Adrenal gland (tissue), 5 donors: ENCODE data around the gene OR6C70.

Source experiments
- POLR2A ChIP-seq, 2 donors: fragments of 450-650 bp; IDR thresholded peaks; one replicate each; pipeline ENCODE4 v1.6.1; 2017; ENCODE audit warnings: antibody characterized with exemption in 2 of 2, mild to moderate bottlenecking in 2 of 2, moderate library complexity in 1 of 2
- TF ChIP-seq, protein P1 (sequence below), 6 experiments: fragments of 450-650 bp in 4 of 6; fragments of 200-600 bp in 2 of 6; sonication (generic) in 1 of 6; IDR thresholded peaks; 1 replicate in 5 of 6; 2 replicates in 1 of 6; pipeline versions ENCODE4 v1.5.1 to v1.8.0; 2016 to 2021; ENCODE audit warnings: antibody characterized with exemption in 6 of 6, mild to moderate bottlenecking in 2 of 6, moderate library complexity in 1 of 6
- donor health status: DM: no; HTN: no; CAD: no.

- TF ChIP-seq, protein P1, sequence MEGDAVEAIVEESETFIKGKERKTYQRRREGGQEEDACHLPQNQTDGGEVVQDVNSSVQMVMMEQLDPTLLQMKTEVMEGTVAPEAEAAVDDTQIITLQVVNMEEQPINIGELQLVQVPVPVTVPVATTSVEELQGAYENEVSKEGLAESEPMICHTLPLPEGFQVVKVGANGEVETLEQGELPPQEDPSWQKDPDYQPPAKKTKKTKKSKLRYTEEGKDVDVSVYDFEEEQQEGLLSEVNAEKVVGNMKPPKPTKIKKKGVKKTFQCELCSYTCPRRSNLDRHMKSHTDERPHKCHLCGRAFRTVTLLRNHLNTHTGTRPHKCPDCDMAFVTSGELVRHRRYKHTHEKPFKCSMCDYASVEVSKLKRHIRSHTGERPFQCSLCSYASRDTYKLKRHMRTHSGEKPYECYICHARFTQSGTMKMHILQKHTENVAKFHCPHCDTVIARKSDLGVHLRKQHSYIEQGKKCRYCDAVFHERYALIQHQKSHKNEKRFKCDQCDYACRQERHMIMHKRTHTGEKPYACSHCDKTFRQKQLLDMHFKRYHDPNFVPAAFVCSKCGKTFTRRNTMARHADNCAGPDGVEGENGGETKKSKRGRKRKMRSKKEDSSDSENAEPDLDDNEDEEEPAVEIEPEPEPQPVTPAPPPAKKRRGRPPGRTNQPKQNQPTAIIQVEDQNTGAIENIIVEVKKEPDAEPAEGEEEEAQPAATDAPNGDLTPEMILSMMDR (IDR thresholded peaks at IDR 0.05), result no peak
- no peak for TF ChIP-seq POLR2A (IDR thresholded peaks at IDR 0.05)
Measured at GRCh38 chr12:55420307-55420962, 49.5 kb downstream of the OR6C70 start.
